ENCODE data around the gene AFF3. TPM values are rescaled to one million over a fixed set of nuclear protein-coding genes. Genes with fewer than 3 reads are reported as not detected.

Gene AFF3
- total and polyA plus RNA-seq, 9 donors: 2.4 to 7.2 (median 3.7) TPM

DNA sequence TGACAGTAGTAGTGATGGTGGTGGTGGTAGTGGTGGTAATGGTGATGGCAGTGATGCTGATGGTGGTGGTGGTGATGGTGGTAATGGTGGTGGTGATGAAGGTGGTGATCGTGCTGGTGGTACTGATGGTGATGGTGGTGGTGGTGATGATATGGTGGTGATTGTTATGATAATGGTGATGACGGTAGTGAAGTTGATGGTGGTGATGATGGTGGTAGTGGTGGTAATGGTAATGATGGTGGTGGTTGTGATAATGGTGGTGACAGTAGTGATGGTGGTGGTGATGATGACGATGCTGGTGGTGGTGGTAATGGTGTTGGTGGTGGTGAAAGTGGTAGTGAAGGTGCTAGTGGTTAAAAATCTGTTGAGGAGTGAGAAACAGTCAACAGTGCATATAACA is 125.6 kb downstream of the AFF3 start:
- H3K36me3 ChIP-seq (ENCODE audit: control insufficient read depth, insufficient read depth, low read length): no peaks in the 10 kb centered on the region
- WGBS (ENCODE audit: insufficient coverage): 96% methylated on average over 3 of the region's 3 CpGs
- H3K27ac ChIP-seq (ENCODE audit: low read length): no peak overlapping the region
- H3K4me1 ChIP-seq (ENCODE audit: control insufficient read depth, insufficient read depth, low read length): no peaks in the 10 kb centered on the region
- H3K9me3 ChIP-seq (replicated peaks; ENCODE audit: control insufficient read depth, low read depth, low read length): no peaks in the 10 kb centered on the region
- H3K27me3 ChIP-seq (ENCODE audit: control insufficient read depth, insufficient read depth, low read length): no peaks in the 10 kb centered on the region
- H3K4me3 ChIP-seq (ENCODE audit: low read length): no peak overlapping the region
- DNase-seq: no peak

DNA sequence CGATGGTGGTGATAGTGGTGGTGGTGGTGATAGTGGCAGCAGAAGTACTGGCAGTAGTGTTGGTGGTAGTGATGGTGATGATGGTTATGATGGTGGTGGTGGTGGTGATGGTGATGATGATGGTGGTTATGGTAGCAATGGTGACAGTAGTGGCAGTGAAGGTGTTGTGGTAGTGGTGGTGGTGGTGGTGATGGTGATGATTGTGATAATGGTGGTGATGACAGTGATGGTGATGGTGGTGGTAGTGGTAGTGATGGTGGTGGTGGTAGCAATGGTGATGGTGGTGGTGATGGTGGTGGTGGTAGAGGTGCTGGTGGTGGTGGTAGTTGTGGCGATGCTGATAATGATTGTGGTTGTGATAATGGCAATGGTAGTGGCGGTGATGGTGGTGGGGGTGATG is 126.5 kb downstream of the AFF3 start:
- Histone ChIP-seq H3K36me3 (ENCODE audit: control insufficient read depth, insufficient read depth, low read length) (no peaks in the 10 kb centered on the region), H3K27me3 (ENCODE audit: control insufficient read depth, insufficient read depth, low read length) (no peaks in the 10 kb centered on the region), H3K9me3 (replicated peaks; ENCODE audit: control insufficient read depth, low read depth, low read length) (no peaks in the 10 kb centered on the region), H3K4me3 (ENCODE audit: low read length) (no peak overlapping the region), H3K27ac (ENCODE audit: low read length) (no peak overlapping the region), H3K4me1 (ENCODE audit: control insufficient read depth, insufficient read depth, low read length) (peaks cover 5% of the 10 kb centered on the region)
- WGBS (ENCODE audit: insufficient coverage): 100% methylated on average over 3 of the region's 3 CpGs
- DNase-seq: no peak

DNA sequence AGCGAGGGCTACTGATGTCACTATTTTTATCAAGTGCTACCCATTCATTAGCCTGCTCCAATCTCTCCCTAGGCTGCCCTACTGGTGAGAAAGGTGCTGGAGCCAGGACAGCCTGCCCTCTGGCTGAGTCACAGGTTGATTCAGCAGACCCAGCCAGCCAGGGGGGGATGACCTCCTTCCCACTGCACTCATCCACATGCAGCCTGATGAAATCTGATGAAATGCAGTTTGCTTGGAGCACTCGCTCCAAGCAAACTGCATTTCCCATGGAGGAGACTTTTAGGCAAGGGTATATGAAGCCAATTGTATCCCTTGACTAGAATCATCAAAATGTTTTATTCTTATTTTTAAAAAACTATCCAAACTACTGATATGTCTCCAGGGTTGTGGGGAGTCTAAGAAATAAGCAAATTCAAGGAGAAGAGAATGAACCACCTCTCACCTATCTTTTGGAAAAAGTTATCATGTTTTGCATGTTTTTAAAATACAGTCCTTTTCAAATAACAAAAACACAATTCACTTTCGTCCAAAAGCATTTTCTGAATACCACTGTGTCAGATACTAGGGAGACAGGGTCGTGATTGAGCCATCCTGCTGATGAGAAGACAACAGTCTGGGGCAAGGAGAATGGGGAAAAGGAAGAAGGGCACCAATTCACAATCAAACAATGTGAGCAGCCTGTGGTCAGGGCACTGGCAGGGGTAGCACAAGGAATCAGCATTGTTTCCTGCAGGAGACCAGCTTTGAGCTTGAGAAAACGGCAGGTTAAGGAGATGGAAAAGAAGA is 128.3 kb downstream of the AFF3 start:
- peak; percentile 51 for DNase-seq
- peaks cover 5% of the 10 kb centered on the region for H3K4me1 ChIP-seq (ENCODE audit: control insufficient read depth, insufficient read depth, low read length)
- WGBS (ENCODE audit: insufficient coverage): 40% methylated on average over 1 of the region's 5 CpGs
- no peaks in the 10 kb centered on the region for H3K9me3 ChIP-seq (replicated peaks; ENCODE audit: control insufficient read depth, low read depth, low read length)
- H3K27me3 ChIP-seq (ENCODE audit: control insufficient read depth, insufficient read depth, low read length): no peaks in the 10 kb centered on the region
- no peak overlapping the region for H3K27ac ChIP-seq (ENCODE audit: low read length)
- H3K4me3 ChIP-seq (ENCODE audit: low read length): no peak overlapping the region
- H3K36me3 ChIP-seq (ENCODE audit: control insufficient read depth, insufficient read depth, low read length): no peaks in the 10 kb centered on the region

DNA sequence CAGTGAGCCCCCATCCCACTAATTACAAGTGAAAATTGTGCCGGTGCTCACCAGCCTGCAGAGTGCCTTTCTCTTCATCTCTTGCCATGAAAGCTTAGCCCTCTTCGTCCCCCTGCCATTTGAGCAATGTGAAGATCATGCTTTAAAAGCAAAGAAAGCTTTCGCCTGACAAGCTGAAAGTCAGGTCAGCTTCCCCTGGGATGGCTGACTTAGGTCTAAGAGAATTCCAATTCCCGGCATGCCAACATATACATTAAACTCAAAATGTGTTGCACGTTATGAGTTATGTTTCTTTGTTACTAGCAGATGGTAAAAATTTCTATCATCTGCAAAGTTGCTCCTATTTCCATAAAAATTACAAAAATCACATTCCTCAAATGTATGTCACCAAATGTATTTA is 129.8 kb downstream of the AFF3 start:
- Histone ChIP-seq H3K27ac (ENCODE audit: low read length) (no peak overlapping the region), H3K4me1 (ENCODE audit: control insufficient read depth, insufficient read depth, low read length) (peaks cover 5% of the 10 kb centered on the region), H3K4me3 (ENCODE audit: low read length) (no peak overlapping the region), H3K27me3 (ENCODE audit: control insufficient read depth, insufficient read depth, low read length) (no peaks in the 10 kb centered on the region), H3K9me3 (replicated peaks; ENCODE audit: control insufficient read depth, low read depth, low read length) (no peaks in the 10 kb centered on the region), H3K36me3 (ENCODE audit: control insufficient read depth, insufficient read depth, low read length) (no peaks in the 10 kb centered on the region)
- WGBS (ENCODE audit: insufficient coverage): 81% methylated on average over 3 of the region's 5 CpGs
- DNase-seq: no peak

DNA sequence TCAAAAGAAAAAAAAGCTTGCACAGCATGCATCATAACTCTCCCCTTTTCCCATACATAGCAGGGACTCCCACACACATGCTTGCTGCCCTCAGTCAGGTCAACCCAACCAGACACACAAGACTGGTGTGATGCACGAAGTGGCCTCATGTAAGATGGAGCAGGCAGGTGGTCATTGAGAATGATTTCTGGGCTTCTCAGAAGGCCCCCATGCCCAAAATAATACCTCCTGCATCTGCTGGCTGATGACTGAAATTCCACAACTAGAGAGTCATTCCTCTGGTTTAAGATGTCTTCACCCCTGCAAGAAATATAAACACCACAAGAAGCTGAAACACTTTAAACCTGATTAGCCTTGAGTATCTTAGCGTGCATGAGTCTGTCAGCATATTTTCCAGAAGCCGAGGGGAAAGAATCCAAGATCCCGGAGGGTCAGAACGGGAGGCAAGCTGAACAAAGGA is 131.1 kb downstream of the AFF3 start:
- Histone ChIP-seq H3K4me1 (ENCODE audit: control insufficient read depth, insufficient read depth, low read length) (peaks cover 5% of the 10 kb centered on the region), H3K9me3 (replicated peaks; ENCODE audit: control insufficient read depth, low read depth, low read length) (no peaks in the 10 kb centered on the region), H3K4me3 (ENCODE audit: low read length) (no peak overlapping the region), H3K27ac (ENCODE audit: low read length) (no peak overlapping the region), H3K27me3 (ENCODE audit: control insufficient read depth, insufficient read depth, low read length) (no peaks in the 10 kb centered on the region), H3K36me3 (ENCODE audit: control insufficient read depth, insufficient read depth, low read length) (no peaks in the 10 kb centered on the region)
- peak; percentile 59 for DNase-seq
- WGBS (ENCODE audit: insufficient coverage): no CpG with 5 or more reads among the region's 5 CpGs

DNA sequence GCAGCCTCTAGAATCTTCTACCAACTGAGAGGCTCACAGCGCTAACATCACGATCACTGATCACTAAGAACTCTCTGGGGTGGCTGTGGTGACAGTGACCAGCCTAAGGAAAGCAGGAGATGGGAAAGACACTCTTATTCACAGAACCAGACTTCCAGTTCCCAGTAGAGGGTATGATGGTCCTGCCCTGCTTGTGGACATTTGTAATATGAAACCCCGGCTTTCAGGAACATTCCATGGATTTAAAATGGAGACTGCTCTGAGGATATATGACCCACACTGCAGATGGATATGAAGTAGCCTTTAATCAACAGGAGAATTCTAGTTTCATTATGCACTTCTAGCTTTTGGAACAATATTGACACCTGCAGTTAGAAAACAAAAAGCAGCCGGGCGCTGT is 131.8 kb downstream of the AFF3 start:
- Histone ChIP-seq H3K27me3 (ENCODE audit: control insufficient read depth, insufficient read depth, low read length) (no peaks in the 10 kb centered on the region), H3K4me1 (ENCODE audit: control insufficient read depth, insufficient read depth, low read length) (peaks cover 5% of the 10 kb centered on the region), H3K4me3 (ENCODE audit: low read length) (no peak overlapping the region), H3K36me3 (ENCODE audit: control insufficient read depth, insufficient read depth, low read length) (no peaks in the 10 kb centered on the region), H3K27ac (ENCODE audit: low read length) (no peak overlapping the region), H3K9me3 (replicated peaks; ENCODE audit: control insufficient read depth, low read depth, low read length) (no peaks in the 10 kb centered on the region)
- 82% methylated on average over 3 of the region's 5 CpGs for WGBS (ENCODE audit: insufficient coverage)
- DNase-seq: no peak

DNA sequence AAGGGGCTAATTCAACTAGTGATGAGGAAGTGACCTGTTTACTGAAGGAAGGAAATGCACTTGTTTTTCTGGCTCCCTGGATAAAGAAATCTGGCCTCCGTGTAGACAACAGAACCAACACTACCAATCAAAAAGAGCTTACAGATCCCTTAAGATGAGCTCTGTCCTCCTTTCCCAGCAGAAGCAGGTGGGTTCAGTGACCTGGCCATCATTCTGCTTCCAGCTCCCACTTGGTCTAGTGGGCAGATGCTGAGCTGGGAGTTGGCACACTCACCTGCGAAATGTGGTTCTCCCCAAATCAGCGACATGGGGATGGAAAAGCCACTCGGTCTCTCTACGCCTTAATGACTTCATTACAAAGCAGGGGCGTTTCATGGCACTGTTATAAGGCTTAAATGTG is 132.6 kb downstream of the AFF3 start:
- no CpG with 5 or more reads among the region's 6 CpGs for WGBS (ENCODE audit: insufficient coverage)
- Histone ChIP-seq H3K9me3 (replicated peaks; ENCODE audit: control insufficient read depth, low read depth, low read length) (no peaks in the 10 kb centered on the region), H3K36me3 (ENCODE audit: control insufficient read depth, insufficient read depth, low read length) (no peaks in the 10 kb centered on the region), H3K4me1 (ENCODE audit: control insufficient read depth, insufficient read depth, low read length) (peaks cover 5% of the 10 kb centered on the region), H3K27me3 (ENCODE audit: control insufficient read depth, insufficient read depth, low read length) (no peaks in the 10 kb centered on the region), H3K27ac (ENCODE audit: low read length) (no peak overlapping the region), H3K4me3 (ENCODE audit: low read length) (no peak overlapping the region)
- DNase-seq: no peak

DNA sequence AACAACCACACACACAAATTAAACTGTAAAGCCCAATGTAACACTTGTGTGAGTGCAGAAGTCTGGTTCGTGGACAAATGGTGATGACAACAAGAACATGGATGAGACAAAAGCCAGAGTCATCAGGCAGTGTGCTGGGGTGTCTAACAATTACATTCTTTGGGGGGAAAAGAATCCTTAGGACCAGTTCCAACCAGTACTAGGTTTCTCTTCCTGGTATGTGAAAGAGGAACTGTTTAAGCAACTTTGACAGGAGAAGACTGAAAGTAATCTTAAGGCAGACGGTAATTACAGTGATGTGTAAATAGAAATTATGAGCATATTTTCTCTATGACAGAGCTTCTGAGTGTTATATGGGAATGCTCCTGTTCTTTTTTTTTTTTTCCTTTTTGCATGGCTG is 133.4 kb downstream of the AFF3 start:
- Histone ChIP-seq H3K27me3 (ENCODE audit: control insufficient read depth, insufficient read depth, low read length) (no peaks in the 10 kb centered on the region), H3K36me3 (ENCODE audit: control insufficient read depth, insufficient read depth, low read length) (no peaks in the 10 kb centered on the region), H3K9me3 (replicated peaks; ENCODE audit: control insufficient read depth, low read depth, low read length) (no peaks in the 10 kb centered on the region), H3K4me1 (ENCODE audit: control insufficient read depth, insufficient read depth, low read length) (peaks cover 5% of the 10 kb centered on the region), H3K4me3 (ENCODE audit: low read length) (no peak overlapping the region), H3K27ac (ENCODE audit: low read length) (no peak overlapping the region)
- DNase-seq: peak; percentile 53
- no CpG with 5 or more reads among the region's 2 CpGs for WGBS (ENCODE audit: insufficient coverage)

DNA sequence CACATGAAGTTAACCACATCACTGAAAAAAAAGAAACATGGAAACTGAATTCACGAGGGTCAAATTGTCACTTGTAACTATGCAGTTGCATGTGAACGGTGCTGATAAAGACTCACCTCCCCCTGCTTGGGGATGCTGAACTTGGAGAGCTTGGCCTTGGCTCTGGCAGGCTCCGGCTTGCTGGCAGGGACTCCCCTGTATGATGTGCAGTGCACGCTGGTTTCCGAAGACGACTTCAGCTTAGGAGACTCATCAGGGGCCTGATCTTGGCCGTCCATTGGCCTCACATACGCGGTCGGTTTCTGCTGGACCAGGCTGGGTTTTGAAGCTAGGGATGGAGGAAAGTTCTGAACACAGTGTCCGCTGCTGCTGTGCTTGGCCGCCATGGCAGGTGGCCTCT is 135.9 kb downstream of the AFF3 start:
- WGBS (ENCODE audit: insufficient coverage): 52% methylated on average over 6 of the region's 12 CpGs
- Histone ChIP-seq H3K27me3 (ENCODE audit: control insufficient read depth, insufficient read depth, low read length) (no peaks in the 10 kb centered on the region), H3K4me3 (ENCODE audit: low read length) (no peak overlapping the region), H3K9me3 (replicated peaks; ENCODE audit: control insufficient read depth, low read depth, low read length) (no peaks in the 10 kb centered on the region), H3K36me3 (ENCODE audit: control insufficient read depth, insufficient read depth, low read length) (no peaks in the 10 kb centered on the region), H3K27ac (ENCODE audit: low read length) (no peak overlapping the region), H3K4me1 (ENCODE audit: control insufficient read depth, insufficient read depth, low read length) (peaks cover 4% of the 10 kb centered on the region)
- no peak for DNase-seq

DNA sequence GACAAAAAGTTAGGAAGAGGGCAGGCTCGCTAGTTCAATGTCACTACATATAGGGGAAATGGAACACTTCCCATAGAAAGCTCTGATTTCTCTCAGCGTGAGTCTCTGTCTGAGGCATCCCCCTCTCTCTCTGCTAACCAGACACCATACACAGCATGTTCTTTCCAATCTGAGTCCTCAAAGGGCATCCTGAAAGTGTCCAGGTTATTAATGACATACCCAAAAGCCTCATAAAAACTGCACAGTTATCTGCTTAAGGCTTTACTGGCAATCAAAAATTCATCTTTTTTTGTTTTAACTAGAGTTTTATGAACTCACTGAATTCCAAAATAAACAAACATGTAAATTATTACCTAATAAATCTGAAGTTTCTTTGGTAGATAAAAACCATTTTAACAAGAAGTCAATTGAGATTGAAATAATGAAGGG is 137.4 kb downstream of the AFF3 start:
- 57% methylated on average over 1 of the region's 2 CpGs for WGBS (ENCODE audit: insufficient coverage)

More for the DNA sequence above, 137.4 kb downstream of the AFF3 start:
- Histone ChIP-seq H3K27ac (ENCODE audit: low read length) (no peak overlapping the region), H3K27me3 (ENCODE audit: control insufficient read depth, insufficient read depth, low read length) (no peaks in the 10 kb centered on the region), H3K36me3 (ENCODE audit: control insufficient read depth, insufficient read depth, low read length) (no peaks in the 10 kb centered on the region), H3K9me3 (replicated peaks; ENCODE audit: control insufficient read depth, low read depth, low read length) (no peaks in the 10 kb centered on the region), H3K4me1 (ENCODE audit: control insufficient read depth, insufficient read depth, low read length) (no peaks in the 10 kb centered on the region), H3K4me3 (ENCODE audit: low read length) (no peak overlapping the region)
- DNase-seq: no peak

Measured in muscle of leg (tissue), 11 donors.